CD14-positive monocyte (primary cell): ENCODE results near the gene IL1R2. TPM values are rescaled to one million over a fixed set of nuclear protein-coding genes. Genes with fewer than 3 reads are reported as not detected.

Source experiments
- DNase-seq, 3 donors: peaks; one replicate each; pipeline ENCODE4 v3.0.0-alpha.2; 2011 to 2022
- H2AFZ ChIP-seq: 2 replicates; pipeline ENCODE4 v1.6.0; 2012; ENCODE audit warnings: mild to moderate bottlenecking, low read depth, low read length, inconsistent platforms; ENCODE audit not compliant: insufficient read depth, poor library complexity, severe bottlenecking
- H3K27ac ChIP-seq, 2 donors: 1 replicate in 1 of 2; 2 replicates in 1 of 2; pipeline ENCODE4 v1.5.1; 2012 to 2013; ENCODE audit warnings: low read length in 2 of 2, control low read depth in 1 of 2, inconsistent platforms in 1 of 2, low read depth in 1 of 2, mild to moderate bottlenecking in 1 of 2
- H3K27me3 ChIP-seq, 2 donors: one replicate each; pipeline versions ENCODE4 v1.6.0 to v1.6.1; 2011 to 2013; ENCODE audit warnings: low read length in 2 of 2; ENCODE audit not compliant: control insufficient read depth in 2 of 2, insufficient read depth in 2 of 2
- H3K36me3 ChIP-seq, 2 donors: replicated peaks in 1 of 2; 1 replicate in 1 of 2; 2 replicates in 1 of 2; pipeline versions ENCODE4 v1.5.1 to v1.6.1; 2012 to 2013; ENCODE audit warnings: low read length in 2 of 2, control low read depth in 1 of 2, inconsistent platforms in 1 of 2, mild to moderate bottlenecking in 1 of 2; ENCODE audit not compliant: insufficient read depth in 2 of 2, control insufficient read depth in 1 of 2
- H3K4me1 ChIP-seq, 2 donors: 1 replicate in 1 of 2; 2 replicates in 1 of 2; pipeline versions ENCODE4 v1.5.1 to v1.6.1; 2012 to 2013; ENCODE audit warnings: low read length in 2 of 2, control low read depth in 1 of 2, inconsistent platforms in 1 of 2, mild to moderate bottlenecking in 1 of 2, moderate library complexity in 1 of 2; ENCODE audit not compliant: insufficient read depth in 2 of 2, control insufficient read depth in 1 of 2
- H3K4me2 ChIP-seq: replicated peaks from 2 replicates; pipeline ENCODE3; 2012; ENCODE audit warnings: low read length, moderate library complexity, mild to moderate bottlenecking; ENCODE audit not compliant: poor library complexity, severe bottlenecking; ENCODE audit errors: extremely low read depth
- H3K4me3 ChIP-seq, 3 experiments: fragments of 200-600 bp in 1 of 3; sonication (generic) in 1 of 3; replicated peaks in 1 of 3; 1 replicate in 2 of 3; 2 replicates in 1 of 3; pipeline ENCODE4 v1.5.1; 2011 to 2013; ENCODE audit warnings: low read length in 3 of 3, mild to moderate bottlenecking in 3 of 3, control low read depth in 2 of 3, low read depth in 2 of 3, inconsistent platforms in 1 of 3, moderate library complexity in 1 of 3
- H3K79me2 ChIP-seq: 2 replicates; pipeline ENCODE4 v1.6.0; 2012; ENCODE audit warnings: mild to moderate bottlenecking, control low read depth, inconsistent platforms, low read length, moderate library complexity; ENCODE audit not compliant: insufficient read depth
- H3K9ac ChIP-seq: 2 replicates; pipeline ENCODE4 v1.6.0; 2017; ENCODE audit warnings: low read length, mild to moderate bottlenecking; ENCODE audit not compliant: insufficient read depth, poor library complexity, severe bottlenecking
- H3K9me3 ChIP-seq, 2 donors: replicated peaks in 1 of 2; 1 replicate in 1 of 2; 2 replicates in 1 of 2; pipeline versions ENCODE4 v1.5.1 to v1.6.1; 2012 to 2013; ENCODE audit warnings: low read length in 2 of 2, control low read depth in 1 of 2; ENCODE audit not compliant: control insufficient read depth in 1 of 2, insufficient read depth in 1 of 2
- H4K20me1 ChIP-seq: 2 replicates; pipeline ENCODE4 v1.6.0; 2012; ENCODE audit warnings: mild to moderate bottlenecking, low read length, control low read depth, moderate library complexity; ENCODE audit not compliant: insufficient read depth
- H3K27ac Mint-ChIP-seq, 7 donors: one replicate each; pipeline ENCODE4 v1.8.0; 2020; ENCODE audit warnings: mild to moderate bottlenecking in 7 of 7, mixed read lengths in 7 of 7, moderate library complexity in 6 of 7, inconsistent platforms in 2 of 7
- H3K27me3 Mint-ChIP-seq, 3 donors: one replicate each; pipeline ENCODE4 v1.8.0; 2021 to 2022; ENCODE audit warnings: low read depth in 3 of 3, mild to moderate bottlenecking in 3 of 3, mixed read lengths in 3 of 3, moderate library complexity in 3 of 3, inconsistent platforms in 1 of 3
- H3K36me3 Mint-ChIP-seq, 2 donors: one replicate each; pipeline ENCODE4 v1.8.0; 2020; ENCODE audit warnings: mixed read lengths in 2 of 2, inconsistent platforms in 1 of 2, mild to moderate bottlenecking in 1 of 2
- H3K4me1 Mint-ChIP-seq: one replicate; pipeline ENCODE4 v1.8.0; 2020; ENCODE audit warnings: mild to moderate bottlenecking, mixed read lengths
- H3K4me3 Mint-ChIP-seq, 2 donors: one replicate each; pipeline ENCODE4 v1.8.0; 2020; ENCODE audit warnings: mild to moderate bottlenecking in 2 of 2, mixed read lengths in 2 of 2, moderate library complexity in 1 of 2
- H3K9me3 Mint-ChIP-seq, 7 donors: one replicate each; pipeline ENCODE4 v1.8.0; 2020 to 2022; ENCODE audit warnings: mixed read lengths in 7 of 7, mild to moderate bottlenecking in 6 of 7, moderate library complexity in 6 of 7, inconsistent platforms in 2 of 7
- WGBS: methylation state at CpG from one replicate; pipeline ENCODE4 v1.1.5; 2013; ENCODE audit warnings: missing lambda C conversion rate; ENCODE audit not compliant: insufficient coverage; 5-methylcytosine and 5-hydroxymethylcytosine counted together
- intact Hi-C, 2 donors: fragments of 100-400 bp; cut with micrococcal nuclease; formaldehyde crosslinking; loops; one replicate each; pipeline versions ENCODE4 v1.15.0 to v1.15.1; 2023
- polyA plus RNA-seq, 3 donors: library from polyadenylated mRNA; depleted of rRNA in 1 of 3; unstranded in 2 of 3; stranded (reverse) in 1 of 3; fragments of 300-500 nt in 2 of 3; fragments of >200 nt in 1 of 3; fragmentation: Illumina TruSeq in 2 of 3; gene quantifications; 1 replicate in 2 of 3; 2 replicates in 1 of 3; pipeline ENCODE4 v1.2.3, GENCODE V29; 2012 to 2021
- TF ChIP-seq, protein P1 (sequence below): fragments of 200-600 bp; IDR thresholded peaks from one replicate; pipeline ENCODE4 v1.8.0; 2022; ENCODE audit warnings: antibody characterized with exemption, mild to moderate bottlenecking

IL1R2 gene
- polyA plus RNA-seq, 3 donors: 5.9 to 12.0 (median 6.2) TPM

DNA sequence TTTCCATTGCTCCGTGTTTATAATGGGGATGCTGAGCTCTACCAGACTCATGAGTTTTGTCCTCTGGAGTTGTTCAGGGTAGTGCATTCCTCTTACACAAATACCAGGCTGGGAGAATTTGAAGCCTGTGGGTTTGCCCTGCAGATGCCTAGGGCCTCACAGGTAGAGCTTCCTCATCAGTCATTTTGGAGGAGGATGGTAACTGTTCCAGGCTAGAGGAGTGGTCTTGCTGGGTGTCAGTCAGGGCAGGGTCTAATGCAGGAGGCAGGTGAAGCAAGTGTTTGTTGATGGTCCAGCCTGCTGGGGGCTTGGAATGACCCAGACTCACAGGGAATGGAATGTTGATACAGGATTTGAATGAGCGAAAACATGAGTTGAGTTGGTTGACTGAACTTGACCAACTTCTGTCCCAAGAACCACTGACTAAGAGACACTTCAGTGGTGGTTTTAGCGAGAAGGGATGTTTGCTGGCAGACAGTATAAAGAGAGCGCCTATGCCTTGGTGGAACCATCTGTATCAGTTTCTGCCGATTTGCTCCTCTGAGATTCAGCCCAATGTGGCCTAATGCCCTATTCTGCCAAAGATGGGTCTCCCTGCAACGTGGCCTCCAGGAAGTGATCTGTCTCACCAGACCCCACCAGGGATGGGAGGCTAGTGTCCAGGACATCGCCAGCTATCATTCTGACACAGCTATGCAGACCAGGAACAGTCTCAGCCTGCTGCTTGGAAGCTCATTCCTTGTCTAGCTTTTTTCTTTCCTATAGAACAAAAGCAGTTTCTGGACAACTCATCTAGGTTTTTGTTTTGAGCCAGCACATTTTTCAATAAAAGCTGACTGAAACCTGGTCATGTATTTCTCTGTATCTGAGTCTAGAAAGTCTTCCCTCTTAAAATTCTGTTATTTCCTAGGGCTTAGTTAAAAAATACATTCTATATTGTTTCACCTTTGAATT is 9.3 kb downstream of the IL1R2 start:
- intact Hi-C loops: no loop called here
- Histone ChIP-seq H3K79me2 (no peaks in the 10 kb centered on the region), H2AFZ (no peak overlapping the region), H4K20me1 (no peaks in the 10 kb centered on the region), H3K9ac (no peak overlapping the region), H3K4me3 (no peak overlapping the region), H3K4me2 (no peak overlapping the region), H3K27me3 (no peaks in the 10 kb centered on the region), H3K36me3 (no peaks in the 10 kb centered on the region), H3K4me1 (peaks cover 0 to under 1% of the 10 kb centered on the region in 2 donors), H3K9me3 (no peaks in the 10 kb centered on the region), H3K27ac (no peak overlapping the region)
- Mint-ChIP-seq H3K36me3 (peaks cover 2 to 5% of the 10 kb centered on the region in 2 donors), H3K4me1 (peaks cover 10% of the 10 kb centered on the region), H3K27me3 (peaks cover 0 to 2% (median 0%) of the 10 kb centered on the region in 3 donors), H3K9me3 (no peaks in the 10 kb centered on the region), H3K4me3 (no peak overlapping the region), H3K27ac (peak overlapping the region in 1 of 7 donors; percentile 28)
- 97% methylated on average over 6 of the region's 7 CpGs for WGBS
- TF ChIP-seq, protein P1, sequence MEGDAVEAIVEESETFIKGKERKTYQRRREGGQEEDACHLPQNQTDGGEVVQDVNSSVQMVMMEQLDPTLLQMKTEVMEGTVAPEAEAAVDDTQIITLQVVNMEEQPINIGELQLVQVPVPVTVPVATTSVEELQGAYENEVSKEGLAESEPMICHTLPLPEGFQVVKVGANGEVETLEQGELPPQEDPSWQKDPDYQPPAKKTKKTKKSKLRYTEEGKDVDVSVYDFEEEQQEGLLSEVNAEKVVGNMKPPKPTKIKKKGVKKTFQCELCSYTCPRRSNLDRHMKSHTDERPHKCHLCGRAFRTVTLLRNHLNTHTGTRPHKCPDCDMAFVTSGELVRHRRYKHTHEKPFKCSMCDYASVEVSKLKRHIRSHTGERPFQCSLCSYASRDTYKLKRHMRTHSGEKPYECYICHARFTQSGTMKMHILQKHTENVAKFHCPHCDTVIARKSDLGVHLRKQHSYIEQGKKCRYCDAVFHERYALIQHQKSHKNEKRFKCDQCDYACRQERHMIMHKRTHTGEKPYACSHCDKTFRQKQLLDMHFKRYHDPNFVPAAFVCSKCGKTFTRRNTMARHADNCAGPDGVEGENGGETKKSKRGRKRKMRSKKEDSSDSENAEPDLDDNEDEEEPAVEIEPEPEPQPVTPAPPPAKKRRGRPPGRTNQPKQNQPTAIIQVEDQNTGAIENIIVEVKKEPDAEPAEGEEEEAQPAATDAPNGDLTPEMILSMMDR: no peak
- no peak for DNase-seq

DNA sequence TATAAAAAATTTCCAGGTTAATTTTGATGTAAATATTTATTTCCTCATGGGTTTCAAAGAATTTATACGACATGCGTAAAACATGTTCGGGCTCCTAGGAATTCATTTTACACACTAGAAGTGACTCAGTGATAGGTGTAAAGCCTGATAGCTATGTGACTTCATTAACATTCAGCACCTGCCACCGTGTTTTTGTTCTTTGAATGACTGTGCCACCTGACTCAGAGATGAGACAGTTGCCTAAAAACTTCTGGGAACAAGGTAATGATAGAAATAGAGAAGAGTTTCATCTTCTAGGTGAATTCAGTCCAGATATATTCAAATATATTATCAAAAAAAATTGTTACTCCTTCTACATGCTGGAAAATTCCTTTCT is 10.0 kb downstream of the IL1R2 start:
- H3K4me1 Mint-ChIP-seq: peaks cover 15% of the 10 kb centered on the region
- Histone ChIP-seq H3K27me3 (no peaks in the 10 kb centered on the region), H2AFZ (no peak overlapping the region), H4K20me1 (no peaks in the 10 kb centered on the region), H3K36me3 (no peaks in the 10 kb centered on the region), H3K27ac (no peak overlapping the region), H3K4me3 (no peak overlapping the region), H3K9ac (no peak overlapping the region), H3K4me1 (peaks cover 3 to 5% of the 10 kb centered on the region in 2 donors), H3K79me2 (no peaks in the 10 kb centered on the region), H3K4me2 (no peak overlapping the region), H3K9me3 (no peaks in the 10 kb centered on the region)
- H3K4me3 Mint-ChIP-seq: no peak overlapping the region
- peaks cover 0 to 2% (median 0%) of the 10 kb centered on the region in 3 donors for H3K27me3 Mint-ChIP-seq
- H3K9me3 Mint-ChIP-seq: no peaks in the 10 kb centered on the region
- DNase-seq: no peak
- intact Hi-C loops: no loop called here
- H3K36me3 Mint-ChIP-seq: peaks cover 2 to 5% of the 10 kb centered on the region in 2 donors
- WGBS: no CpG with 5 or more reads among the region's 4 CpGs
- no peak overlapping the region for H3K27ac Mint-ChIP-seq
- TF ChIP-seq, protein P1: no peak
